GM21786 (cell line): ENCODE results near the gene C10orf62.

Experiments used
- ATAC-seq: cut with Tn5 transposase; IDR thresholded peaks from one replicate; pipeline ENCODE4 v1.9.1; 2021; ENCODE audit not compliant: unreplicated experiment

C10orf62 gene

GRCh38 chr10:97584798-97585438, 4.6 kb upstream of the C10orf62 start:
- no peak for ATAC-seq

DNA sequence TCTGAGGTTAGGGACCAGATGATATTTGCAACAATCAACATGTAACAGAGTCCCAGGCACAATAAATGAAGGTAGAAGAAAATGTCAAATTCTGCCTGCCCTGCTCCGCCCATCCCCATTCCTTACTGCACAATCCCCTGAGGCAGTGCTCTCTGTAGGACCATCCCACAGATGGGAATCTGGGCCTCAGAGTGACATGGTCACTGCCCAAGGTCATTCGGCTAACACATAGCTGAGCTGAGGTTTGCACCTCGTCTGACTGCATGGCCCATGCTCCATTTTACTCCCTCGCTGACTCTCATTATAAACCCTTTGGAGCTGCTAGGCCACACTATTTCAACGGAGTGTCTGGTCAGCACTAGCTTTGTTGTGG, 4.1 kb upstream of the C10orf62 start:
- no peak for ATAC-seq

DNA sequence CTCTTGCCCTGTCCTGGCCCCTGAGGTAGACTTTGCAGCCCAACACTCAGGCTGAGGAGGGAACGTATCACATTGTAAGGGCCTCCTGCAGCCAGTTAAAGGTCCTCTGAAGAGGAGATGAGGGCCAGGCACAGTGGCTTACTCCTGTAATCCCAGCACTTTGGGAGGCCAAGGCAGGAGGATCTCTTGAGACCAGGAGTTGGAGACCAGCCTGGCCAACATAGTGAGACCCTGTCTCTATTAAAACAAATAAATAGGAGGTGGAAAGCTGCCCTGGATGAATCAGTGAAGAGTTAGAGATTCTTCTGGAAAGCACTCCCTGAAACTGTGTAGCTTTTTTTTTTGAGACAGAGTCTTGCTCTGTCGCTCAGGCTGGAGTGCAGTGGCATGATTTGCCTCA, 2.3 kb upstream of the C10orf62 start:
- no peak for ATAC-seq

GRCh38 chr10:97590082-97590747, 694 bp downstream of the C10orf62 start:
- ATAC-seq = no peak

GRCh38 chr10:97590748-97591495, 1.4 kb downstream of the C10orf62 start:
- ATAC-seq = no peak

GRCh38 chr10:97593421-97593820, 3.9 kb downstream of the C10orf62 start:
- no peak for ATAC-seq

DNA sequence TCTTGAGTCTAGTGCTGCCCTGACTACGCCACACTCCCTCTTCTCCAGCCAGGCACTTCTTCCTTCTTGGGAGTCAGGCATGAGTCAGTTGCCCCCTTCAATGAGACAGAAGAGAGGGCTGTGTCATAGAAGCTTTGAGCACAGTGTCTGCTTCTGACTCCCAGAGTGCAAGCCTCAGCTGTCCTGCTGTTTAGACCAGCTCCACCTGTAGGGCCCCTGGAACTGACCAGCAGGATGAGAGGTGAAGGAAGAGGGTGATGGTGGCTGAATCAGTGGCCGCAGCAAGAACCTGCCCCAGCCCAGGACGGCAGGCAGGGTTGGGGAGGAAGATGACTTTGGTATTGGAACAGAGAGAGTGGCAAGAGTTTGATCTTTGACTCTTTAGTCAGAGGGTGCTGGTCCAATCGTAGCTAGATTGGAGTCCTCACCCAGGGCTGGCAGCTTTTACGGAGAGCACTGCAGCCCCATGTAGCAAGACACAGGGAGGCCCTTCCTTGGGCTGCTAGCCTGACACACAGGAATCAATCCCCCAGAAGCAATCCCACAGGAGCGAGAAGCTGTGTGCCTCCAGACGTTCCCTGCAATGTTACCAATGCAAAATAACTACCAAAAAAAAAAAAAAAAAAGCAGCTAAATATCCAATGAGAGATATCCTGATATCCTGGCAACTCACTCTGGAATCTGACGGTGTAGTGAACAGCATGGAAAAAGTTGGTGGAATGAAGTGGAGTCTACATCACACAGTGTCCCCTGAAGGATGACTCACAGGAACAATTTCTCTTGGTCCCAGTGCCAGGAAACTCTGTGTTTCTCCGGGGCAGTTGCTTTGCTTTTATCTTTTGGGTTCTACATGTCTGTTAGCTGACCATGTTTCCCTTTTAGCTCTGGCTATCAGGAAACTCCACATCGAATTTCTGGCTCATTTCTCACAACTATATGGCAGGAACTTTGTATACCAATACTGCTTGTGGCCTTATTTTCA, 6.9 kb downstream of the C10orf62 start:
- ATAC-seq = no peak

GRCh38 chr10:97597778-97598177, 8.3 kb downstream of the C10orf62 start:
- no peak for ATAC-seq

DNA sequence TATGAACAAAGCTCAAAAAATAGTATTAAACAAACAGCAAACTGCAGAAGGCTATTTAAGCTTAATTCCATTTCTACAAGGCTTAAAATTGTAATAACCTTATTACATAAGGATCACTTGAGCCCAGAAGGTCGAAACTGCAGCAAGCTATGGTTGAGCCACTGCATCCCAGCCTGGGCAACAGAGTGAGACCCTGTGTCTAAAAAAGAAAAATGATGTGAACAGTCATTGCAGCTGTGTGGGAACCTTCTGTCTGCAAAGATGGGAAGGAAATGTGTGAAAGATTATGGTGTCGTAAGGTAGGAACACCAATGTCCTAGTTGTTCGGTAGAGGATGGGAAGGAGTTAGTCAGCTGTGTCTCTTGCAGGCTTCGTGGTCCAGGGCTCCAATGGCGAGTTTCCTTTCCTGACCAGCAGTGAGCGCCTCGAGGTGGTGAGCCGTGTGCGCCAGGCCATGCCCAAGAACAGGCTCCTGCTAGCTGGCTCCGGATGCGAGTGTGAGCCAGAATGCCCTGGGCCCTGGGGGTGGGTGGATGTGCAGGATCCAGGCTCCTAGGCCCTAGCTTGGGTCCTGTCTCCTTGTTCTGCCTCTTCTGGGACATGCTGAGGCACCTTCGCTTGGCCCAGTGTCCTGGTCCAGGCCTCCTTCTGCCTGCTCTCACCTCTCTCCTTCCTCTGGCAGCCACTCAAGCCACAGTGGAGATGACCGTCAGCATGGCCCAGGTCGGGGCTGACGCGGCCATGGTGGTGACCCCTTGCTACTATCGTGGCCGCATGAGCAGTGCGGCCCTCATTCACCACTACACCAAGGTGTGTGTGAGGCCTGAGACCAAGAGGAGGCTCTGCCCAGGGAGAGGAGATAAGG, 9.1 kb downstream of the C10orf62 start:
- ATAC-seq = no peak

GRCh38 chr10:97599272-97599619, 9.7 kb downstream of the C10orf62 start:
- ATAC-seq = no peak

DNA sequence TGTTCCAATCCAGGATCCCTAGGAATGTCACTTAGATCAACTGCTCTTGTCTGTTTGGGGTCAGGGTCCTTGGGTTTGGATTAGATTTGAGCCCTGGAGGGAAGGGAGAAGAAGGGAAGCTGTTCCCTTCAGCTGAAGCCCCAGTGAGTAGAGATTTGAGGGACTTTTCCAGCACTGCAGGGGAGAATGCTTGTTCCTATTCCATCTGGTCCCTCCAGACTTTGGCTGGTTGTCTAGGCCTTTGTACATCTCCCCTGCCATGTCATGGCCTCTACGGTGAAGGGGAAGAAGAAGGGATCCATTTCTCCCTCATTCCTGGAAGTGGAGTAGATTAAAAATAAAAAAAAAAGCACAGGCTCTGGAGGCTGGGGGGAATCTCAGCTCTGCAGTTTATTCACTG, 11.1 kb downstream of the C10orf62 start:
- ATAC-seq = no peak

GRCh38 chr10:97601268-97602215, 12.0 kb downstream of the C10orf62 start:
- ATAC-seq = no peak

- ATAC-seq = no peak
Measured at GRCh38 chr10:97607095-97607636, 17.6 kb downstream of the C10orf62 start.

DNA sequence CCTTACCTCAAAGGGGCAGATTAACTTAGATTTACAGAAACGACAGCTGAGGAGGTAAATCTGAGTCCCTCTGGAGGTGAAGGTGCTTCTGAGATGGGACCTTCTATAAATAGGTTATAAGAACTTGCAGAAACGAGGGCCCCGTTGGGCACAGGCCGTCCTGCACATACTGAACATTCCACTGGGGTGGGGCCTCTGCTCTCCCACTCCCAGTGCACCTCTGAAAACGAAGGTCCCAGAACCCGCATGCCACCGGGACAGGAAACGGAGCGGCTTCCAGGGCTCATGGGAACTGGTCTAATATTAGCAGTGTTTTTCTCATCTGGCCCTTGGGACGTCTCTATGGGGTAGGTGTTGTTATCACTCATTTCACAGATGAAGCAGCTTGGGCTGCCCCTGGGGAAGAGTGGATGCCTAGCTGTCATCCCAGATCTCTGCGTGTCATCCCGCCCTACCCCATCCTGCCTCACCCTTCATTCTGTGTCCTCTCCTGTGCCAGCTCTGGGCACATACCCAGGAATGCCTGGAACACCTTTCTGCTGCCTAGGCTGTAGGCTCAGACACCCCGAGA, 19.6 kb downstream of the C10orf62 start:
- ATAC-seq = no peak

- ATAC-seq = no peak
Measured at GRCh38 chr10:97611473-97611872, 22.0 kb downstream of the C10orf62 start.

DNA sequence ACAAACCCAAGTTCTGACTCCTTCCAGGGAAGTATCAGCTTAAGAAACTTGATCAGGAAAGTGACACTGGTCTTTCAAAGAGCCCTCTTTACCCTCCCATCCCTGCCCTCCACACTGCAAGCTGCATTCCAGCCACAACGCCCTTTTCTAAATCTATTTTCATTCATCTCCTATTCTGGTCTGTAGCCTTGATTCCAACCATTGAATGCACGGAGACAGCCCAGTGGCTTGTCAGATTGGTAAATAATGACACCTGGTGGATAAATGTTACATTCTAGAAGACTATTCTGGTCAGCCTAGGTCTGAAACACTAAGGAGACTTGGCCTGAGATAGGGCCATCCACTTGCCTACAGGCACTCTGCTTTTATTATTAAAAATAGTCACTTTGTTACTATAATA, 22.9 kb downstream of the C10orf62 start:
- ATAC-seq = no peak

DNA sequence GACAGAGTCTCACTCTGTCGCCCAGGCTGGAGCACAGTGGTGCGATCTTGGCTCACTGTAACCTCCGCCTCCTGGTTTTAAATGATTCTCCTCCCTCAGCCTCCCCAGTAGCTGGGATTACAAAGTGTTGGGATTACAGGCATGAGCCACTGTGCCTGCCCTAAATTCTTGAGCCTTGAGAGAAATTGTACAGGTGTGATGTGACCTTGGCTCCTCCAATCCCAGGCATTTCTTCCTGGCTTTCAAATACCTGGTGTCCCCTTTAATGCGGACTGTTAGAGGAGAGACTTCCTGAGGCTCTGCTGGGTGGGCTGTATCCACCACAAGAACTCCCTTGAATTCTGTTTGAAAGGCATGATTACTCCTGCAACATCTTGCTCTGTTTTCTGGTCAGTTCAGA, 28.8 kb downstream of the C10orf62 start:
- ATAC-seq = no peak

- ATAC-seq = no peak
Measured at GRCh38 chr10:97618733-97619132, 29.2 kb downstream of the C10orf62 start.

GRCh38 chr10:97623277-97623676, 33.8 kb downstream of the C10orf62 start:
- no peak for ATAC-seq
